ENCODE data around the gene LRP1.

GRCh38 chr12:57089271-57090245, 38.7 kb upstream of the LRP1 start:
- TF ChIP-seq CTCF (IDR thresholded peaks at IDR 0.05; ENCODE audit: low read depth, low read length) (no peak), EZH2phosphoT487 (IDR thresholded peaks at IDR 0.05; ENCODE audit: low read depth) (no peak)

Measured in OCI-LY3 (cell line).